ENCODE data around the gene ADGRA1.

ADGRA1 gene

DNA sequence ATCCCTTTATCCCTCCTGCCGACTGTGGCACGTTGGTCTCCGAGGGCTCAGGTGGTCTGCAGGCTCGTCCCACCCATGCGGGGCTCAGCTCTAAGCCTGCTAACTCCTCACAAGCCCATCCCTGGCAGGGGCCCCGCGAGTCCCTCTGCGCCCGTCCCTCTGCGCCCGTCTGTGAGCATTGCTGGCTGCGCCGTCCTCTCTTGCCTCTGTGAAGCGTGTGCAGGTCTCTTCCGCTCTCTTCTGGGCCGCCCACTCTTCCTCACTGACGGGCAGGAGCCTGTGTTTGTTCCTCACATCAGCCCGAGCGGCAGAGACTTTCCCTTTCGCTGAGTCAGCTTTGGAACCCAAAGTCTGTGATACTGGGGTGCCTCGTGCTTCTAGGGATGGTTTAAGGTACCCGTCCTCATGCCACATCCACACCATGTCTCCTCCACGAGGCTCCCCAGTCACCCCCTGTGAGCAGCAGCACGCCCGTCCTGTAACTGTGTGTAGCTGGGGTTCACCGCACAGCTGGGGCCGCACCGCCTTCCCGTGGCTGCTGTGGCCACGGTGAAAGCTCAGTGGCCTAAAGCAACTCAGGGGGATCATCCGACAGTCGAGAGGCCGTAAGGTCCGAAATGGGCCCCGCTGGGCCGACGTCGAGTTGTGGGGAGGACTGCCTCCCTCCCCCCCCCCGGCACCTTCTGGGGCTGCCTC lies 35.5 kb downstream of the ADGRA1 start:
- TF ChIP-seq, protein P1, sequence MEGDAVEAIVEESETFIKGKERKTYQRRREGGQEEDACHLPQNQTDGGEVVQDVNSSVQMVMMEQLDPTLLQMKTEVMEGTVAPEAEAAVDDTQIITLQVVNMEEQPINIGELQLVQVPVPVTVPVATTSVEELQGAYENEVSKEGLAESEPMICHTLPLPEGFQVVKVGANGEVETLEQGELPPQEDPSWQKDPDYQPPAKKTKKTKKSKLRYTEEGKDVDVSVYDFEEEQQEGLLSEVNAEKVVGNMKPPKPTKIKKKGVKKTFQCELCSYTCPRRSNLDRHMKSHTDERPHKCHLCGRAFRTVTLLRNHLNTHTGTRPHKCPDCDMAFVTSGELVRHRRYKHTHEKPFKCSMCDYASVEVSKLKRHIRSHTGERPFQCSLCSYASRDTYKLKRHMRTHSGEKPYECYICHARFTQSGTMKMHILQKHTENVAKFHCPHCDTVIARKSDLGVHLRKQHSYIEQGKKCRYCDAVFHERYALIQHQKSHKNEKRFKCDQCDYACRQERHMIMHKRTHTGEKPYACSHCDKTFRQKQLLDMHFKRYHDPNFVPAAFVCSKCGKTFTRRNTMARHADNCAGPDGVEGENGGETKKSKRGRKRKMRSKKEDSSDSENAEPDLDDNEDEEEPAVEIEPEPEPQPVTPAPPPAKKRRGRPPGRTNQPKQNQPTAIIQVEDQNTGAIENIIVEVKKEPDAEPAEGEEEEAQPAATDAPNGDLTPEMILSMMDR (conservative IDR thresholded peaks at IDR 0.05; ENCODE audit: low read depth, low read length) = no peak
- DNase-seq (ENCODE audit: low read depth) = no peak
- no peak overlapping the region for H3K4me3 ChIP-seq (ENCODE audit: low read length)

DNA sequence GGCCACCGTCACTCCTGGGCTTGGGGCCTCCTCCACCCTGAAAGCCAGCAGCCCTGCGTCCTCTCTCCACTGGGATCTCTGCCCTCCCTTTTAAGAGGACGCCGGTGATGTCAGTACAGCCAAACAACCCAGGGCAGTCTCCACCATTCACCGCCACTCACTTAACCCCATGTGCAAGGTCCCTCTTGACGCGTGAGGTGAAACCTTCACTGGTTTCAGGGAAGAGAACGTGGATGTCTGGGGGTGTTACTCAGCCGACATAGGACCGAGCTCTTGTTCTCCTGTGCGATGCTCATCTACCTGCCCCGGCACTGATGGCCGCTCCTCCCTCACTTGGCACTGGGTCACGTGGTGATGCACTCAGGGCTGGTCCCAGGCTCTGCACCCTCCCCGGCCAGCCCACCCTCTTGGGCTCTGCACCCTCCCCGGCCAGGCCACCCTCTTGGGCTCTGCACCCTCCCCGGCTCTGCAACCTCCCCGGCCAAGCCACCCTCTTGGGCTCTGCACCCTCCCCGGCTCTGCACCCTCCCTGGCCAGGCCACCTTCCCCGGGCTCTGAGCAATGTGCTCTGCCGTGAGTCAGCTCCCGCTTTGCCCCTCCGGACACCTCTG lies 36.1 kb downstream of the ADGRA1 start:
- TF ChIP-seq, protein P1 (conservative IDR thresholded peaks at IDR 0.05; ENCODE audit: low read depth, low read length) = no peak
- no peak overlapping the region for H3K4me3 ChIP-seq (ENCODE audit: low read length)
- no peak for DNase-seq (ENCODE audit: low read depth)

DNA sequence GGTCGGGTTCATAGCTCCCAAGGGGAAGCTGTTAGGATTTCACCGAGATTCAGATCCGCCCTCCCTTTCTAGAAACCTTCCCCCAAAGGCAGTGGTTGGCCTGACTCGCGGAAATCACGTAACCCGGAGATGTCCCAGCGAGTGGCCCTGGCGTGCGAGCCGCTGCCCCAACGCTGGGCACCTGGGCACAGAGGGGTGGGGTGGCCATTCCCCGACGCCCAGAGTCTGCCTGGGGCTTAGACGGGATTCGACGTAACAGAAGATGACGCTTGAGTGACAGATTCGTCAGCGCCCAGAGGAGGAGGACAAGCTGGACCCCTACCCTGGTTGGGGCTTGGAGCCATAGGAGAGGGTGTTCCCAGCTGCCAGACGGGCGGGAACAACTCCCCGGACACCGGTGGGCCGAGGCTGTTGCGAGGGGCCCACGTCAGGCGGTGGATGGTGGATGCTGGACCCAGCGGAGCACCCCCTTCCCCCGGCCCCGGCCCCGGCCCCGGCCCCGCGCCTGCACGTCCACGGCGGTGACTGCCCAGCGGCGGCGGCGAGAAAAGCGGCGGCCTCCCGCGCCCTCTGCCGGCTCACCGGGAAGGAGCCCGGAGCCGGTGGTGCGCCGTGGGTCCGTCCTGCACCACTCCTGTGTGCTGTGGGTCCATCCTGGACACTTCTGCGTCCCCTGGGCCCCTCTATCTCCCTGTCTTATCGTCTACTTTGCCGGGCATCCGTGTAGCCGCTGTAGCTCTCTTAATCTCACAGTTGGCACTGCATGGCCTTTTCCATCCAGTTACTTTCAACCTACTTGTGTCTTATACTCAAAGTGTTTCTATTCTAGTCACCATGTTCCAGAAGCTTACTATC lies 36.9 kb downstream of the ADGRA1 start:
- H3K4me3 ChIP-seq (ENCODE audit: low read length) = no peak overlapping the region
- TF ChIP-seq, protein P1 (conservative IDR thresholded peaks at IDR 0.05; ENCODE audit: low read depth, low read length) = peak; percentile 48
- no peak for DNase-seq (ENCODE audit: low read depth)

DNA sequence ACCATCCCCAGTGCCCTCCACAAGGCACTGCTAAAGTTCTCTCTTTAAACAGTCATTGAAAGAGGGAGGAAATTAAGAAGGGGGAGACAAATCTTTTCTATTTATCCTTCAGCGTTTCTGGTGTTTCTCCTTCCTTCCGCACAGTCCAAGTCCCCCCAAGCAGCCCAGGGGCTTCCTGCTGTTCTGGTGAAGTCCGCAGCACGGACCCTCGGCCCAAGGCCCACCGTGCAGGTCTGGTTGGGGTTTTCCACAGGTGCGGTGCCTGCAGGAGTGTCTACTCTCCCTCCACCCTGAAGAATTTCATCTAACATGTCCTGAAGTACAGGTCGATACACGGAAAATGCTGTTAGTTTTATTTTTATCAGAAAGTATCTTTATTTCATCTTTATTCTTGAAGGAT lies 38.2 kb downstream of the ADGRA1 start:
- TF ChIP-seq, protein P1 (conservative IDR thresholded peaks at IDR 0.05; ENCODE audit: low read depth, low read length) = no peak
- H3K4me3 ChIP-seq (ENCODE audit: low read length) = no peak overlapping the region
- no peak for DNase-seq (ENCODE audit: low read depth)

DNA sequence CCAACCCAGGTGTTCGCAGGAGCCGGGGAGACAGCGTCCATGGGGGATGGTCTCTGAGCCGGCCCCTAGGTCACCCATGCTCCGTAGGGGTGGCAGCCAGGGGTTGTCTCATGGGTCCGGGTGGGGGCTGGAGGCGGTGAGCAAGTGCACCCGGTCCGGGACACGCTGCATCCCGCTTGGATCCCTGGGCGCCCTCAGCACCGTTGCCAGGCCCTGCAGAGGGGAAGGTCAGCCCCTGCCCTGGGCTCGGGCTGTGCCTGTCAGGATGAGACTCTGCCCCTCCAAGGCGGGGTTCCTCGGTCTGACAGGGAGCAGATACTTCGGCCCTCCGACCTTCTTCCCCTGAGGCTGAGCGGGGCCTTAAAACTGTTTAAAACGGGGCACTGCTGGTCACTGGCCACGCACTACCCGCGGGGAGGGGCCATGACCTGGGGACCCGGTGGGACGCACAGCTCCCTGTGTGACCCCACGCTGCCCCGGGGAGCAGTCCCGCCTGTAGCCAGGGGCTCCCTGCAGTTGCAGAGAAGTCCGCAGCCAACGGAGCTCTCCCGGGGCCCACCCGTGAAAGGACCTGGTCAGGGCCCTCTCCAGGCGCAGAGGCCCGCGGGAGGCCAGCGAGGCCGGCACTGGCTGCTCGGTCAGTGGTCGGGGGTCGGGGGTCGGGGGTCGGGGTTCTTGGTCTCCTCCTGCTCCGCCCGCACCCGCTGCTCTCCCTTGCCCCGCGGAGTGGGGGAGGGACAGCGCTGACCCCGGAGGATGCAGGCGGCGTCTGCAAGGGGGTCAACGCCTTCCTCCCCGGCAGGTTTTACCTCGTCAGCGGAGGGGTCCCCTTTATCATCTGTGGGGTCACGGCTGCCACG lies 38.9 kb downstream of the ADGRA1 start:
- TF ChIP-seq, protein P1 (conservative IDR thresholded peaks at IDR 0.05; ENCODE audit: low read depth, low read length) = no peak
- DNase-seq (ENCODE audit: low read depth) = no peak
- H3K4me3 ChIP-seq (ENCODE audit: low read length) = no peak overlapping the region

DNA sequence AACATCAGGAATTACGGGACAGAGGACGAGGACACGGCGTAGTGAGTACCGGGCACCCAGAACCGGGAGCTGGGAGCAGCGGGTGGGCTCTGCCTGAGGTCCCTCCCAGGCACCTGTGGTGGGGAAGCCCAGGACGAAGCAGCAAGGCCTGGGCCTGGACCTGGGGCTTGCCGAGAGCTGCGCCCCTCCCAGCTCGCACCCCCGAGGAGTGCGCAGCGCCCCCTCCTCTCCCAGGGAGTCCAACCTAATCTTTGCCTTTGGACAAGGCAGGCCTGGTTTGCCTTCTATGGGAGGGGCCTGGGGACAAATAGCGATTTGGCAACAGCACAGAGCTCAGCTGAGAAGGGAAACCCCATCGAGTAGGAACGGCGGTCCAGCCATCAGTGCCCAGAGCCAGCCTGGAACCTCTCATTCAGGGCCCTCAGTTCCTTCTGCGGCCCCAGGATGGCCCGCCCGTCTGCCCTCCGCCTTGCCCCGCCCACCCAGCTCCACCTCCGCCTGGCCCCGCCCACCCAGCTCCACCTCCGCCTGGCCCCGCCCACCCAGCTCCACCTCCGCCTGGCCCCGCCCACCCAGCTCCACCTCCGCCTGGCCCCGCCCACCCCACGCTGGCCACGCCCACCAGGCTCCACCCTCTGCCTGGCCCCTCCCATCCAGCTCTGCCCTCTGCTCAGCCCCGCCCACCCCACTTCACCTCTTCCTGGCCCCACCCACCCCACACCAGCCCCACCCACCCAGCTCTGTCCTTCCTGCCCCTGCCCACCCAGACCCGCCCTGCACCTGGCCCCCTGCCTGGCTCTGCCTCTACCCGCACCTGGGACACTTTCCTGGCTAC lies 39.8 kb downstream of the ADGRA1 start:
- TF ChIP-seq, protein P1 (conservative IDR thresholded peaks at IDR 0.05; ENCODE audit: low read depth, low read length) = no peak
- DNase-seq (ENCODE audit: low read depth) = no peak
- no peak overlapping the region for H3K4me3 ChIP-seq (ENCODE audit: low read length)
